ENCODE data around the gene CNFN.

DNA sequence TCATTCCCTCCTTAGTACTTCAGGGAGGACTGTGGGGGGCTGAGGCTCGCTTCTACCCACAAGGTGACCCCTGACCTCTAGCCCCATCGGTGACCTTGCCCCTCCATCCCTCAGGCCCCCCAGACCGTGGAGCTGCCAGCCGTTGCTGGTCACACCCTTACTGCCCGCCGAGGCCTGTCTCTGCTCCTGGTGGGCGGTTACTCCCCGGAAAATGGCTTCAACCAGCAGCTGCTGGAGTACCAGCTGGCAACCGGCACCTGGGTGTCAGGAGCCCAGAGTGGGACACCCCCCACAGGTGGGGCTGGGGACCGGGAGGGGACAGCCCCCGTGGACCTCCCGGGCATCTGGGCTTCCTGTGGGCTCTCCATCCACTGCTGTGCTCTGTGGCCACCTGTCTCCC, 32.8 kb downstream of the CNFN start:
- TF ChIP-seq POLR2AphosphoS5 (IDR thresholded peaks at IDR 0.05; ENCODE audit: low read depth, low read length) (no peak), SPI1 (IDR thresholded peaks at IDR 0.05; ENCODE audit: low read depth, low read length) (no peak)
